ENCODE results near the gene MEIS1.
"Not testable (repeated sequence)": the region's sequence is repeated elsewhere in the genome, so short reads cannot be mapped to it uniquely, and the experiment has no call there.

The MEIS1 gene

GRCh38 chr2:66467718-66468117 is 32.8 kb downstream of the MEIS1 start:
- no peak for DNase-seq (ENCODE audit: low spot score)

GRCh38 chr2:66469214-66469902 is 34.4 kb downstream of the MEIS1 start:
- no peak for DNase-seq (ENCODE audit: low spot score)

- DNase-seq (ENCODE audit: low spot score), result no peak
Observed at GRCh38 chr2:66470199-66470598, 35.3 kb downstream of the MEIS1 start.

- no peak for DNase-seq (ENCODE audit: low spot score)
Observed at GRCh38 chr2:66472225-66472843, 37.4 kb downstream of the MEIS1 start.

GRCh38 chr2:66477135-66477842 is 42.4 kb downstream of the MEIS1 start:
- no peak for DNase-seq (ENCODE audit: low spot score)

- DNase-seq (ENCODE audit: low spot score), result no peak
Observed at GRCh38 chr2:66478299-66478698, 43.4 kb downstream of the MEIS1 start.

- DNase-seq (ENCODE audit: low spot score), result no peak
Observed at GRCh38 chr2:66478731-66479316, 43.9 kb downstream of the MEIS1 start.

GRCh38 chr2:66481100-66481549 is 46.2 kb downstream of the MEIS1 start:
- DNase-seq (ENCODE audit: low spot score), result no peak

- DNase-seq (ENCODE audit: low spot score), result not testable (repeated sequence)
Observed at GRCh38 chr2:66485252-66485651, 50.3 kb downstream of the MEIS1 start.

GRCh38 chr2:66488946-66489345 is 54.0 kb downstream of the MEIS1 start:
- no peak for DNase-seq (ENCODE audit: low spot score)

GRCh38 chr2:66489436-66489835 is 54.5 kb downstream of the MEIS1 start:
- DNase-seq (ENCODE audit: low spot score), result no peak

- no peak for DNase-seq (ENCODE audit: low spot score)
Observed at GRCh38 chr2:66490588-66491001, 55.7 kb downstream of the MEIS1 start.

GRCh38 chr2:66494708-66495107 is 59.8 kb downstream of the MEIS1 start:
- DNase-seq (ENCODE audit: low spot score), result no peak

- DNase-seq (ENCODE audit: low spot score), result no peak
Observed at GRCh38 chr2:66495788-66496640, 61.1 kb downstream of the MEIS1 start.

GRCh38 chr2:66496670-66497420 is 61.9 kb downstream of the MEIS1 start:
- no peak for DNase-seq (ENCODE audit: low spot score)

GRCh38 chr2:66497431-66498288 is 62.7 kb downstream of the MEIS1 start:
- DNase-seq (ENCODE audit: low spot score), result no peak

GRCh38 chr2:66498289-66498975 is 63.5 kb downstream of the MEIS1 start:
- no peak for DNase-seq (ENCODE audit: low spot score)

- no peak for DNase-seq (ENCODE audit: low spot score)
Observed at GRCh38 chr2:66501267-66501666, 66.3 kb downstream of the MEIS1 start.

GRCh38 chr2:66506265-66506664 is 71.3 kb downstream of the MEIS1 start:
- no peak for DNase-seq (ENCODE audit: low spot score)
